HepG2 (cell line): ENCODE measurements around the gene SAXO1. TPM values are rescaled to one million over a fixed set of nuclear protein-coding genes. Genes with fewer than 3 reads are reported as not detected.

Experiments
- ATAC-seq: fragments of 200-7000 bp; cut with Tn5 transposase; 3 replicates; pipeline ENCODE4 v1.9.1; 2020; ENCODE audit warnings: mild to moderate bottlenecking, moderate library complexity
- BruUV-seq: library from RNA; stranded (reverse); fragments of 400-500 nt; replicated peaks from 2 replicates; lab custom pipeline; 2021; lab: Mats Ljungman, UMichigan
- CTCF ChIA-PET: fragments of 300-600 bp; formaldehyde crosslinking; extraction: SDS; loops from one replicate; lab custom pipeline; 2021; ENCODE audit warnings: low total read pairs, inconsistent platforms, low intra/inter-chr PET ratio; lab: Yijun Ruan, JAX
- POLR2A ChIA-PET: fragments of 350-600 bp; sonication (Branson Sonifier 250); formaldehyde crosslinking; loops from one replicate; lab custom pipeline; 2020; ENCODE audit warnings: antibody characterized with exemption, inconsistent platforms; lab: Yijun Ruan, JAX
- DNase-seq: peaks from one replicate; pipeline ENCODE4 v3.0.0-alpha.2; 2015; ENCODE audit warnings: low spot score
- FAIRE-seq: peaks from 3 replicates; lab custom pipeline; 2011; peaks lifted over from hg19 to GRCh38; lab: Jason Lieb, UNC
- H2AFZ ChIP-seq: one replicate; pipeline ENCODE4 v1.6.1; 2011; ENCODE audit warnings: low read length, inconsistent platforms
- H3K27ac ChIP-seq: fragments of 300-600 bp; 3 replicates; pipeline ENCODE4 v1.8.0; 2011; ENCODE audit warnings: mixed run types, mild to moderate bottlenecking, mixed read lengths, low read length, inconsistent platforms; ENCODE audit not compliant: insufficient read depth; ENCODE audit errors: extremely low read length
- H3K27me3 ChIP-seq, 2 experiments: fragments of 200-600 bp in 1 of 2; 2 replicates in 1 of 2; 3 replicates in 1 of 2; pipeline versions ENCODE4 v1.6.0 to v1.8.0; 2011; ENCODE audit warnings: low read length in 2 of 2, mild to moderate bottlenecking in 2 of 2, moderate library complexity in 2 of 2, inconsistent platforms in 1 of 2; ENCODE audit not compliant: insufficient read depth in 2 of 2, control insufficient read depth in 1 of 2
- H3K36me3 ChIP-seq, 2 experiments: fragments of 200-600 bp in 1 of 2; replicated peaks in 1 of 2; 2 replicates in 1 of 2; 3 replicates in 1 of 2; pipeline versions ENCODE4 v1.5.1 to v1.8.0; 2011; ENCODE audit warnings: low read length in 2 of 2, inconsistent platforms in 1 of 2; ENCODE audit not compliant: insufficient read depth in 2 of 2, control insufficient read depth in 1 of 2
- H3K4me1 ChIP-seq: 2 replicates; pipeline ENCODE4 v1.5.1; 2012; ENCODE audit warnings: low read length, inconsistent platforms; ENCODE audit not compliant: insufficient read depth
- H3K4me2 ChIP-seq: 2 replicates; pipeline ENCODE4 v1.6.0; 2011; ENCODE audit warnings: low read depth, low read length, inconsistent platforms
- H3K4me3 ChIP-seq, 3 experiments: fragments of 200-600 bp in 1 of 3; sonication (generic), shearing (Covaris generic) in 1 of 3; replicated peaks in 1 of 3; 2 replicates each; pipeline ENCODE4 v1.5.1; 2011 to 2016; ENCODE audit warnings: low read length in 3 of 3, inconsistent platforms in 2 of 3, low read depth in 2 of 3, mild to moderate bottlenecking in 2 of 3, control low read depth in 1 of 3, mixed read lengths in 1 of 3; ENCODE audit not compliant: insufficient read depth in 1 of 3
- H3K79me2 ChIP-seq: one replicate; pipeline ENCODE4 v1.6.1; 2011; ENCODE audit warnings: low read length, inconsistent platforms; ENCODE audit not compliant: insufficient read depth
- H3K9ac ChIP-seq: 2 replicates; pipeline ENCODE4 v1.6.0; 2011; ENCODE audit warnings: mild to moderate bottlenecking, low read depth, low read length, inconsistent platforms; ENCODE audit not compliant: insufficient read depth
- H3K9me3 ChIP-seq: 2 replicates; pipeline ENCODE4 v1.5.1; 2012; ENCODE audit warnings: mild to moderate bottlenecking, low read length
- H4K20me1 ChIP-seq: 2 replicates; pipeline ENCODE4 v1.6.0; 2011; ENCODE audit warnings: inconsistent platforms, mild to moderate bottlenecking, low read length, moderate library complexity; ENCODE audit not compliant: insufficient read depth
- SNAI1 ChIP-seq: sonication (generic); formaldehyde crosslinking; IDR thresholded peaks from 2 replicates; pipeline ENCODE4 v1.5.0; 2020; ENCODE audit warnings: mild to moderate bottlenecking, missing genetic modification reagents, borderline replicate concordance
- ZSCAN31 ChIP-seq: sonication (generic); formaldehyde crosslinking; IDR thresholded peaks from 2 replicates; pipeline ENCODE4 v1.5.0; 2020; ENCODE audit warnings: low read depth, mild to moderate bottlenecking, missing genetic modification reagents
- WGBS: methylation state at CpG from one replicate; pipeline ENCODE4 v1.1.6; 2017; ENCODE audit warnings: low lambda C conversion rate; 5-methylcytosine and 5-hydroxymethylcytosine counted together
- in situ Hi-C: cut with HindIII; loops from 2 replicates; pipeline ENCODE4 v1.10.0; 2017; ENCODE audit warnings: low pct_unique_long_range_greater_than_20kb; ENCODE audit not compliant: extremely low pct_ligation_motif_present
- intact Hi-C: fragments of 100-400 bp; cut with micrococcal nuclease; formaldehyde crosslinking; loops from one replicate; pipeline ENCODE4 v1.10.0; 2022; ENCODE audit not compliant: unreplicated experiment
- polyA plus RNA-seq, 8 experiments: library from polyadenylated mRNA; depleted of rRNA in 3 of 8; stranded (reverse) in 7 of 8; unstranded in 1 of 8; fragments of >200 nt; fragmentation: Illumina TruSeq in 4 of 8; extraction: Trizol in 4 of 8; gene quantifications; 2 replicates each; pipeline versions ENCODE4 v1.2.1 to v1.2.3, GENCODE V29; 2011 to 2016; ENCODE audit warnings: low read depth in 4 of 8, missing spikeins in 1 of 8, mixed read lengths in 1 of 8; ENCODE audit not compliant: insufficient read depth in 1 of 8
- small RNA-seq, 3 experiments: library from RNA; depleted of rRNA; stranded (forward); fragments of <200 nt; gene quantifications; one replicate each; pipeline ENCODE3, GENCODE V24; 2012; ENCODE audit warnings: low read depth in 2 of 3, low replicate concordance in 1 of 3; ENCODE audit not compliant: insufficient read length in 3 of 3, insufficient read depth in 2 of 3
- total RNA-seq, 5 experiments: library from RNA; depleted of rRNA; stranded (reverse); fragments of >200 nt; fragmentation: Illumina TruSeq; extraction: Trizol; gene quantifications; 2 replicates each; pipeline ENCODE4 v1.2.3, GENCODE V29; 2016; ENCODE audit warnings: low read depth in 1 of 5
- TF ChIP-seq, protein P1 (sequence below): sonication (generic); formaldehyde crosslinking; conservative IDR thresholded peaks from 2 replicates; pipeline ENCODE4 v1.4.0; 2020; ENCODE audit warnings: missing genetic modification reagents

SAXO1 gene
- total and polyA plus RNA-seq, 2 of the 13 experiments (the other 11 are each of a cell fraction or from before 2014, with no cell fraction given), result not detected

DNA sequence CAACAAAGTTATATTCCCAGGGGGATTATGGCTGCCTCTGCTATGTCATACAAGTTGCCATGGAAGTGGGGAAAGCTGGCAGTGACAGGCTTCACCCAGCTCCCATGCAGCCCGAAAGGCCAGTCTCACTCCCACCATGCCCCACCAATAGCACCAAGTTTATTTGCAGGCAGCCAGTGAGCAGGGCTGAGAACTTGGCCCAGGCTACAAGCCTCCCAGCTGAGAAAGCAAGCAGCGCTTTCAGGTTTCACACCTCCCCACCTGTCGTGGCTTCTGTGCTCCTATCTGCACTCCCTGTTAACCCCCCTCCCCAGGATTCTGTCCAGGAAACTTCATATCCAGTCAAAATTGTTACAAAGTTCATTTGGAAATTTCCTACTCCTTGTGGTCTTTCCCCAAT, 155.0 kb downstream of the SAXO1 start:
- H3K9ac ChIP-seq, result no peak overlapping the region
- no peak overlapping the region for H3K4me2 ChIP-seq
- ATAC-seq (no peak), DNase-seq (no peak), FAIRE-seq (no peak)
- H4K20me1 ChIP-seq, result no peaks in the 10 kb centered on the region
- H3K4me1 ChIP-seq, result no peaks in the 10 kb centered on the region
- H3K9me3 ChIP-seq, result no peaks in the 10 kb centered on the region
- BruUV-seq, result no TSS peak
- ChIA-PET CTCF (no interaction called here), POLR2A (no interaction called here)
- no peak overlapping the region for H3K27ac ChIP-seq
- no peak overlapping the region for H3K4me3 ChIP-seq
- no peaks in the 10 kb centered on the region for H3K79me2 ChIP-seq
- intact Hi-C loops, result no loop called here
- H3K27me3 ChIP-seq, result no peaks in the 10 kb centered on the region
- no peak for TF ChIP-seq ZSCAN31
- TF ChIP-seq, protein P1, sequence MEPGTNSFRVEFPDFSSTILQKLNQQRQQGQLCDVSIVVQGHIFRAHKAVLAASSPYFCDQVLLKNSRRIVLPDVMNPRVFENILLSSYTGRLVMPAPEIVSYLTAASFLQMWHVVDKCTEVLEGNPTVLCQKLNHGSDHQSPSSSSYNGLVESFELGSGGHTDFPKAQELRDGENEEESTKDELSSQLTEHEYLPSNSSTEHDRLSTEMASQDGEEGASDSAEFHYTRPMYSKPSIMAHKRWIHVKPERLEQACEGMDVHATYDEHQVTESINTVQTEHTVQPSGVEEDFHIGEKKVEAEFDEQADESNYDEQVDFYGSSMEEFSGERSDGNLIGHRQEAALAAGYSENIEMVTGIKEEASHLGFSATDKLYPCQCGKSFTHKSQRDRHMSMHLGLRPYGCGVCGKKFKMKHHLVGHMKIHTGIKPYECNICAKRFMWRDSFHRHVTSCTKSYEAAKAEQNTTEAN (CRISPR knock-in tag), result no peak
- TF ChIP-seq SNAI1 (CRISPR knock-in tag), result no peak
- WGBS, result 0% methylated on average over 2 of the region's 3 CpGs
- no peaks in the 10 kb centered on the region for H3K36me3 ChIP-seq
- no peak overlapping the region for H2AFZ ChIP-seq
- in situ Hi-C loops, result no loop called here

Small RNAs within 50 kb of the gene (small RNA-seq; reads per million reads assigned to genes)
- 0 reads per million in 3 experiments for gene RNU6-264P
- gene SCARNA8, result 7.8 to 188 (median 7.8) reads per million in 3 experiments

Other genes with a start within 250 kb of the SAXO1 start
- 37.5 and 56.9 TPM in 2 replicates for gene RRAGA, start 16.2 kb upstream of the SAXO1 start, total RNA-seq (2016; rRNA removed; fragmentation: Illumina TruSeq; extraction: Trizol)
- 81.5 and 118 TPM in 2 replicates for gene RRAGA, start 16.2 kb upstream of the SAXO1 start, polyA plus RNA-seq (2011; rRNA removed)
- 31.1 and 51.3 TPM in 2 replicates for gene HAUS6, start 69.7 kb upstream of the SAXO1 start, total RNA-seq (2016; rRNA removed; fragmentation: Illumina TruSeq; extraction: Trizol)
- gene HAUS6, start 69.7 kb upstream of the SAXO1 start, polyA plus RNA-seq (2011; rRNA removed), result 6.2 and 9.8 TPM in 2 replicates
- 173 and 246 TPM in 2 replicates for gene PLIN2, start 94.3 kb upstream of the SAXO1 start, total RNA-seq (2016; rRNA removed; fragmentation: Illumina TruSeq; extraction: Trizol)
- gene PLIN2, start 94.3 kb upstream of the SAXO1 start, polyA plus RNA-seq (2011; rRNA removed), result 822 and 951 TPM in 2 replicates
- gene DENND4C, start 197.5 kb upstream of the SAXO1 start, total RNA-seq (2016; rRNA removed; fragmentation: Illumina TruSeq; extraction: Trizol), result 27.2 and 37.8 TPM in 2 replicates
- gene DENND4C, start 197.5 kb upstream of the SAXO1 start, polyA plus RNA-seq (2011; rRNA removed), result 18.0 and 19.1 TPM in 2 replicates